ENCODE results near the gene ICE1. TPM values are rescaled to one million over a fixed set of nuclear protein-coding genes. Genes with fewer than 3 reads are reported as not detected.

The ICE1 gene
- total and polyA plus RNA-seq, 2 of the 4 experiments (the other 2 are of a cell fraction) = 9.0 to 18.5 TPM

DNA sequence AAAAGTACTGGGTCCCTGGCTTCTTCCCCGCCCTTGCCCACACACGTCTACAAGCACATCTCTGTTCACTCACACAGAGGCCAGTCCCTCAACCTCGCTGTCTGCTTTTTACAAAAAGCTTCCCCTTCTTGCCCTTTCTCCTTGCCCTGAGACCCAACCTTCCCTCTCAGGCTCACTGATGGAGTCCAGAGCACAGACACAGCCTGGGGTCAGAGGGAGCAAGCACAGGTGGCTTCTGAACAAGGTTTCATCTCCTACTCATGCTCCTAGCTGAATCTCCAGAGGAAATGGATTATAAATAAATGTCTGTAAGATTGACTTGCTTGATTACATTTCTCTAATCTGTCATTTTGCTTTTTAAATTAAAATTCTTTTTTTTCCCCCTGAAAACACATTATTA, 101.8 kb downstream of the ICE1 start:
- no peak overlapping the region for H3K4ac ChIP-seq (ENCODE audit: low read depth, low read length)
- in situ Hi-C loops (cut with MboI; ENCODE audit: low sequenced_read_pairs) = no loop called here
- no peak overlapping the region for H4K91ac ChIP-seq (ENCODE audit: insufficient read depth, low read depth, low read length)
- no peak overlapping the region for H3K14ac ChIP-seq (replicated peaks; ENCODE audit: low read depth, low read length)
- H2AK5ac ChIP-seq (ENCODE audit: low read depth, low read length) = no peak overlapping the region
- no peak overlapping the region for H3K27ac ChIP-seq (ENCODE audit: insufficient read depth, low read length)
- H3K56ac ChIP-seq (ENCODE audit: extremely low read depth, insufficient read depth, low read length) = no peak overlapping the region
- H4K5ac ChIP-seq (ENCODE audit: low read depth, low read length) = no peak overlapping the region
- H3K4me2 ChIP-seq (ENCODE audit: low read depth, low read length) = no peak overlapping the region
- BruUV-seq (replicated peaks) = no TSS peak
- intact Hi-C loops (cut with micrococcal nuclease) = no loop called here
- no peak for TF ChIP-seq BHLHE40 (IDR thresholded peaks at IDR 0.05; ENCODE audit: low read depth, low read length)
- no peak for TF ChIP-seq RAD21 (IDR thresholded peaks at IDR 0.05; ENCODE audit: low read length)
- TF ChIP-seq FOS (IDR thresholded peaks at IDR 0.05; ENCODE audit: low read depth, low read length) = no peak
- TF ChIP-seq, protein P1, sequence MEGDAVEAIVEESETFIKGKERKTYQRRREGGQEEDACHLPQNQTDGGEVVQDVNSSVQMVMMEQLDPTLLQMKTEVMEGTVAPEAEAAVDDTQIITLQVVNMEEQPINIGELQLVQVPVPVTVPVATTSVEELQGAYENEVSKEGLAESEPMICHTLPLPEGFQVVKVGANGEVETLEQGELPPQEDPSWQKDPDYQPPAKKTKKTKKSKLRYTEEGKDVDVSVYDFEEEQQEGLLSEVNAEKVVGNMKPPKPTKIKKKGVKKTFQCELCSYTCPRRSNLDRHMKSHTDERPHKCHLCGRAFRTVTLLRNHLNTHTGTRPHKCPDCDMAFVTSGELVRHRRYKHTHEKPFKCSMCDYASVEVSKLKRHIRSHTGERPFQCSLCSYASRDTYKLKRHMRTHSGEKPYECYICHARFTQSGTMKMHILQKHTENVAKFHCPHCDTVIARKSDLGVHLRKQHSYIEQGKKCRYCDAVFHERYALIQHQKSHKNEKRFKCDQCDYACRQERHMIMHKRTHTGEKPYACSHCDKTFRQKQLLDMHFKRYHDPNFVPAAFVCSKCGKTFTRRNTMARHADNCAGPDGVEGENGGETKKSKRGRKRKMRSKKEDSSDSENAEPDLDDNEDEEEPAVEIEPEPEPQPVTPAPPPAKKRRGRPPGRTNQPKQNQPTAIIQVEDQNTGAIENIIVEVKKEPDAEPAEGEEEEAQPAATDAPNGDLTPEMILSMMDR (conservative IDR thresholded peaks at IDR 0.05; ENCODE audit: low read depth, low read length) = no peak
- no peak for TF ChIP-seq CHD1 (IDR thresholded peaks at IDR 0.05; ENCODE audit: low read depth, low read length)
- no peak for TF ChIP-seq RCOR1 (IDR thresholded peaks at IDR 0.05; ENCODE audit: insufficient replicate concordance, low read length)
- TF ChIP-seq MXI1 (IDR thresholded peaks at IDR 0.05; ENCODE audit: borderline replicate concordance, low read depth, low read length) = no peak
- TF ChIP-seq MAFK (IDR thresholded peaks at IDR 0.05; ENCODE audit: low read depth, low read length) = no peak
- TF ChIP-seq RFX5 (IDR thresholded peaks at IDR 0.05; ENCODE audit: low read depth, low read length) = no peak
- TF ChIP-seq MAZ (IDR thresholded peaks at IDR 0.05; ENCODE audit: borderline replicate concordance, low read depth, low read length) = no peak
- no peaks in the 10 kb centered on the region for H3K27me3 ChIP-seq (ENCODE audit: control insufficient read depth, insufficient read depth, low read length)
- no peak overlapping the region for H2BK20ac ChIP-seq (ENCODE audit: low read depth, low read length)
- H4K20me1 ChIP-seq (ENCODE audit: insufficient read depth, low read length) = no peaks in the 10 kb centered on the region
- POLR2A ChIA-PET (ENCODE audit: unreplicated experiment) = no interaction called here
- no peak overlapping the region for H3K18ac ChIP-seq (ENCODE audit: low read depth, low read length)
- no peak overlapping the region for H4K8ac ChIP-seq (ENCODE audit: low read depth in 2 of 2, low read length in 2 of 2)
- H2AFZ ChIP-seq (replicated peaks; ENCODE audit: low read length, poor library complexity) = peak overlapping the region; percentile 21
- no peak overlapping the region for H2BK120ac ChIP-seq (ENCODE audit: low read depth, low read length)
- H3K4me1 ChIP-seq (ENCODE audit: control insufficient read depth, insufficient read depth, low read length) = no peaks in the 10 kb centered on the region
- no peak overlapping the region for H3K9ac ChIP-seq (ENCODE audit: low read depth, low read length)
- H3K79me1 ChIP-seq (ENCODE audit: low read depth in 1 of 2, low read length in 2 of 2) = no peaks in the 10 kb centered on the region
- H3K23ac ChIP-seq (ENCODE audit: low read depth, low read length) = no peak overlapping the region
- H2BK5ac ChIP-seq (ENCODE audit: low read depth, low read length, poor library complexity, severe bottlenecking) = no peak overlapping the region
- 34% methylated on average over 2 of the region's 3 CpGs; no CpG with 5 or more reads in 1 of the 2 experiments for WGBS, 2 experiments (ENCODE audit: extremely low coverage in 2 of 2, insufficient read length in 1 of 2)
- CTCF ChIA-PET = no interaction called here
- H2BK15ac ChIP-seq (ENCODE audit: low read depth, low read length) = no peak overlapping the region
- H3K9me3 ChIP-seq (ENCODE audit: control insufficient read depth, insufficient read depth, low read length) = no peaks in the 10 kb centered on the region
- dilution Hi-C loops (cut with HindIII; ENCODE audit: low sequenced_read_pairs, unreplicated experiment) = no loop called here
- no peak overlapping the region for H3K4me3 ChIP-seq (ENCODE audit: insufficient read depth, low read depth, low read length)
- DNase-seq (no peak), ATAC-seq (ENCODE audit: low read depth) (no peak)
- H3K36me3 ChIP-seq (ENCODE audit: control insufficient read depth, insufficient read depth, low read length) = no peaks in the 10 kb centered on the region
- H3K9me1 ChIP-seq (ENCODE audit: insufficient read depth, low read length) = no peaks in the 10 kb centered on the region
- H2AK9ac ChIP-seq (replicated peaks; ENCODE audit: low read depth, low read length, poor library complexity) = no peak overlapping the region
